Urinary bladder (tissue), 4 donors: ENCODE data around the gene TLE1. TPM values are rescaled to one million over a fixed set of nuclear protein-coding genes. Genes with fewer than 3 reads are reported as not detected.

Experiments used
- DNase-seq: peaks from one replicate; pipeline ENCODE4 v3.0.0-alpha.2; 2015; ENCODE audit errors: extremely low spot score
- H3K27ac ChIP-seq: one replicate; pipeline ENCODE4 v1.5.1; 2013; ENCODE audit warnings: low read depth, mild to moderate bottlenecking, moderate library complexity
- H3K36me3 ChIP-seq: one replicate; pipeline ENCODE4 v1.6.1; 2013; ENCODE audit warnings: mild to moderate bottlenecking, moderate library complexity; ENCODE audit not compliant: insufficient read depth
- H3K4me1 ChIP-seq: one replicate; pipeline ENCODE4 v1.6.1; 2013; ENCODE audit warnings: mild to moderate bottlenecking, moderate library complexity; ENCODE audit not compliant: insufficient read depth
- H3K4me3 ChIP-seq: one replicate; pipeline ENCODE4 v1.5.1; 2013; ENCODE audit warnings: low read depth, low read length
- WGBS: extraction: QIAGEN DNeasy Blood & Tissue Kit; methylation state at CpG from one replicate; pipeline ENCODE4 v1.1.7; 2013; 5-methylcytosine and 5-hydroxymethylcytosine counted together
- polyA plus RNA-seq: library from polyadenylated mRNA; stranded (reverse); fragments of 200-250 nt; gene quantifications from one replicate; pipeline ENCODE4 v1.2.3, GENCODE V29; 2013
- total RNA-seq: library from RNA; depleted of rRNA; stranded (reverse); fragments of >200 nt; gene quantifications from one replicate; pipeline ENCODE4 v1.2.3, GENCODE V29; 2014
- donor health status: healthy with polysubstance abuse.
- donor health status: healthy.

TLE1 gene
- total and polyA plus RNA-seq, 2 donors, result 37.6 to 52.7 TPM

GRCh38 chr9:81682177-81682576 is 7.2 kb downstream of the TLE1 start:
- no peak for DNase-seq
- no peaks in the 10 kb centered on the region for H3K4me1 ChIP-seq
- 97% methylated on average over 4 of the region's 4 CpGs for WGBS
- no peak overlapping the region for H3K27ac ChIP-seq
- H3K36me3 ChIP-seq, result peaks cover 2% of the 10 kb centered on the region
- no peak overlapping the region for H3K4me3 ChIP-seq

- no peak overlapping the region for H3K4me3 ChIP-seq
- H3K36me3 ChIP-seq, result peaks cover 2% of the 10 kb centered on the region
- 79% methylated on average over 1 of the region's 1 CpG for WGBS
- no peaks in the 10 kb centered on the region for H3K4me1 ChIP-seq
- no peak for DNase-seq
- H3K27ac ChIP-seq, result no peak overlapping the region
Measured at GRCh38 chr9:81680506-81680905, 8.8 kb downstream of the TLE1 start.

- no peak overlapping the region for H3K4me3 ChIP-seq
- no peak overlapping the region for H3K27ac ChIP-seq
Measured at GRCh38 chr9:81680006-81680405, 9.3 kb downstream of the TLE1 start.

GRCh38 chr9:81678088-81678487 is 11.3 kb downstream of the TLE1 start:
- 96% methylated on average over 1 of the region's 1 CpG for WGBS
- Histone ChIP-seq H3K4me3 (no peak overlapping the region), H3K4me1 (no peaks in the 10 kb centered on the region), H3K36me3 (peaks cover 2% of the 10 kb centered on the region), H3K27ac (no peak overlapping the region)
- no peak for DNase-seq

More at GRCh38 chr9:81680006-81680405, 9.3 kb downstream of the TLE1 start:
- 72% methylated on average over 9 of the region's 9 CpGs for WGBS
- DNase-seq, result no peak
- H3K36me3 ChIP-seq, result peaks cover 2% of the 10 kb centered on the region
- no peaks in the 10 kb centered on the region for H3K4me1 ChIP-seq

- Histone ChIP-seq H3K36me3 (peaks cover 2% of the 10 kb centered on the region), H3K27ac (no peak overlapping the region), H3K4me1 (no peaks in the 10 kb centered on the region), H3K4me3 (no peak overlapping the region)
- 92% methylated on average over 2 of the region's 2 CpGs for WGBS
- no peak for DNase-seq
Measured at GRCh38 chr9:81676395-81676794, 13.0 kb downstream of the TLE1 start.

- no peak for DNase-seq
- Histone ChIP-seq H3K4me3 (no peak overlapping the region), H3K4me1 (peaks cover 1% of the 10 kb centered on the region), H3K27ac (no peak overlapping the region), H3K36me3 (peaks cover 2% of the 10 kb centered on the region)
- WGBS, result 78% methylated on average over 5 of the region's 5 CpGs
Measured at GRCh38 chr9:81673310-81673709, 16.0 kb downstream of the TLE1 start.

GRCh38 chr9:81671880-81672280 is 17.5 kb downstream of the TLE1 start:
- H3K36me3 ChIP-seq, result peaks cover 2% of the 10 kb centered on the region
- WGBS, result 29% methylated on average over 3 of the region's 3 CpGs
- peak; percentile 74 for DNase-seq
- H3K27ac ChIP-seq, result no peak overlapping the region
- no peak overlapping the region for H3K4me3 ChIP-seq
- peaks cover 1% of the 10 kb centered on the region for H3K4me1 ChIP-seq

GRCh38 chr9:81669866-81670265 is 19.5 kb downstream of the TLE1 start:
- H3K36me3 ChIP-seq, result peaks cover 2% of the 10 kb centered on the region
- no peak overlapping the region for H3K27ac ChIP-seq
- H3K4me1 ChIP-seq, result peaks cover 1% of the 10 kb centered on the region
- DNase-seq, result no peak
- WGBS, result 71% methylated on average over 6 of the region's 6 CpGs
- H3K4me3 ChIP-seq, result no peak overlapping the region

- no peak for DNase-seq
- no peak overlapping the region for H3K27ac ChIP-seq
- H3K4me1 ChIP-seq, result peaks cover 1% of the 10 kb centered on the region
- 49% methylated on average over 5 of the region's 5 CpGs for WGBS
- peaks cover 2% of the 10 kb centered on the region for H3K36me3 ChIP-seq
- no peak overlapping the region for H3K4me3 ChIP-seq
Measured at GRCh38 chr9:81669041-81669651, 20.2 kb downstream of the TLE1 start.

- H3K36me3 ChIP-seq, result no peaks in the 10 kb centered on the region
- no peak overlapping the region for H3K4me3 ChIP-seq
- H3K27ac ChIP-seq, result no peak overlapping the region
- no peak for DNase-seq
- peaks cover 1% of the 10 kb centered on the region for H3K4me1 ChIP-seq
- 93% methylated on average over 4 of the region's 4 CpGs for WGBS
Measured at GRCh38 chr9:81666123-81666522, 23.2 kb downstream of the TLE1 start.

- H3K4me1 ChIP-seq, result peaks cover 1% of the 10 kb centered on the region
- H3K36me3 ChIP-seq, result no peaks in the 10 kb centered on the region
- 19% methylated on average over 6 of the region's 6 CpGs for WGBS
- H3K27ac ChIP-seq, result no peak overlapping the region
- H3K4me3 ChIP-seq, result no peak overlapping the region
- no peak for DNase-seq
Measured at GRCh38 chr9:81665322-81665871, 23.9 kb downstream of the TLE1 start.

GRCh38 chr9:81664638-81665222 is 24.6 kb downstream of the TLE1 start:
- H3K4me1 ChIP-seq, result peaks cover 1% of the 10 kb centered on the region
- H3K36me3 ChIP-seq, result no peaks in the 10 kb centered on the region
- WGBS, result 54% methylated on average over 6 of the region's 6 CpGs
- DNase-seq, result no peak
- no peak overlapping the region for H3K27ac ChIP-seq
- H3K4me3 ChIP-seq, result no peak overlapping the region

GRCh38 chr9:81661339-81661738 is 28.0 kb downstream of the TLE1 start:
- Histone ChIP-seq H3K27ac (no peak overlapping the region), H3K4me3 (no peak overlapping the region), H3K36me3 (no peaks in the 10 kb centered on the region), H3K4me1 (no peaks in the 10 kb centered on the region)
- 84% methylated on average over 3 of the region's 3 CpGs for WGBS
- no peak for DNase-seq

- H3K36me3 ChIP-seq, result no peaks in the 10 kb centered on the region
- DNase-seq, result no peak
- no peak overlapping the region for H3K4me3 ChIP-seq
- H3K4me1 ChIP-seq, result no peaks in the 10 kb centered on the region
- WGBS, result 64% methylated on average over 1 of the region's 1 CpG
- no peak overlapping the region for H3K27ac ChIP-seq
Measured at GRCh38 chr9:81656871-81657337, 32.4 kb downstream of the TLE1 start.
